Endodermal cell (in vitro differentiated cells): Measurements from ENCODE around the gene TRIM24. TPM values are rescaled to one million over a fixed set of nuclear protein-coding genes. Genes with fewer than 3 reads are reported as not detected.
"Not testable (repeated sequence)": the region's sequence is repeated elsewhere in the genome, so short reads cannot be mapped to it uniquely, and the experiment has no call there.

Source experiments
- DNase-seq: peaks from one replicate; pipeline ENCODE4 v3.0.0-alpha.2; 2017
- H3K27ac ChIP-seq: 2 replicates; pipeline ENCODE4 v1.5.1; 2013; ENCODE audit warnings: mild to moderate bottlenecking, low read depth, low read length, moderate library complexity
- H3K27me3 ChIP-seq: 2 replicates; pipeline ENCODE4 v1.6.1; 2013; ENCODE audit warnings: mild to moderate bottlenecking, low read length, moderate library complexity; ENCODE audit not compliant: insufficient read depth, control insufficient read depth, poor library complexity, severe bottlenecking
- H3K36me3 ChIP-seq: 2 replicates; pipeline ENCODE4 v1.7.0; 2013; ENCODE audit warnings: mild to moderate bottlenecking, low read length, moderate library complexity; ENCODE audit not compliant: control insufficient read depth, insufficient read depth
- H3K4me1 ChIP-seq: one replicate; pipeline ENCODE4 v1.7.0; 2013; ENCODE audit warnings: low read length; ENCODE audit not compliant: control insufficient read depth, insufficient read depth
- H3K4me3 ChIP-seq: 2 replicates; pipeline ENCODE4 v1.5.1; 2013; ENCODE audit warnings: mild to moderate bottlenecking, low read length, moderate library complexity
- H3K9ac ChIP-seq: 2 replicates; pipeline ENCODE4 v1.6.1; 2013; ENCODE audit warnings: mild to moderate bottlenecking, low read length, moderate library complexity; ENCODE audit not compliant: poor library complexity, severe bottlenecking; ENCODE audit errors: extremely low read depth
- H3K9me3 ChIP-seq: 2 replicates; pipeline ENCODE4 v1.6.1; 2013; ENCODE audit warnings: mild to moderate bottlenecking, low read length, moderate library complexity; ENCODE audit not compliant: control insufficient read depth
- H3K27ac Mint-ChIP-seq: 2 replicates; pipeline ENCODE4 v1.8.0; 2020; ENCODE audit warnings: mixed read lengths
- H3K27me3 Mint-ChIP-seq: 2 replicates; pipeline ENCODE4 v1.8.0; 2021; ENCODE audit warnings: mild to moderate bottlenecking, mixed read lengths; ENCODE audit not compliant: insufficient read depth
- H3K36me3 Mint-ChIP-seq: 2 replicates; pipeline ENCODE4 v1.8.0; 2020; ENCODE audit warnings: low read depth, mixed read lengths
- H3K4me1 Mint-ChIP-seq: 2 replicates; pipeline ENCODE4 v1.8.0; 2020; ENCODE audit warnings: mixed read lengths
- H3K4me3 Mint-ChIP-seq: 2 replicates; pipeline ENCODE4 v1.8.0; 2020; ENCODE audit warnings: mild to moderate bottlenecking, moderate library complexity, mixed read lengths
- H3K9me3 Mint-ChIP-seq: 2 replicates; pipeline ENCODE4 v1.8.0; 2020; ENCODE audit warnings: mild to moderate bottlenecking, mixed read lengths
- CTCF ChIP-seq: fragments of 200-600 bp; sonication (generic); conservative IDR thresholded peaks from 2 replicates; pipeline ENCODE4 v1.5.0; 2021; ENCODE audit warnings: antibody characterized with exemption, mild to moderate bottlenecking
- WGBS, 2 experiments: methylation state at CpG; one replicate each; pipeline versions ENCODE4 v1.1.5 to v1.1.7; 2013; ENCODE audit warnings: missing lambda C conversion rate in 2 of 2, mixed read lengths in 1 of 2; ENCODE audit not compliant: insufficient coverage in 1 of 2, insufficient read length in 1 of 2; 5-methylcytosine and 5-hydroxymethylcytosine counted together
- long read RNA-seq, 4 experiments: library from polyadenylated mRNA in 2 of 4; library from RNA in 1 of 4; library from capped mRNA in 1 of 4; stranded (forward) in 3 of 4; unstranded in 1 of 4; transcript quantifications; one replicate each; pipeline ENCODE4 v2.0.0, GENCODE V29; 2020 to 2021; ENCODE audit warnings: inconsistent platforms in 1 of 4
- polyA plus RNA-seq, 2 experiments: library from polyadenylated mRNA; stranded (reverse); fragments of 50-300 nt; gene quantifications; one replicate each; pipeline ENCODE4 v1.2.3, GENCODE V29; 2013
- total RNA-seq, 2 donors: library from RNA; stranded (reverse); fragmentation: NEBNext Ultra II Directional in 1 of 2; extraction: Animal tissue kit (Norgen Biotek cat#: 25700) in 1 of 2; gene quantifications; 2 replicates in 1 of 2; 3 replicates in 1 of 2; pipeline ENCODE4 v1.2.1, GENCODE V29; 2021

The TRIM24 gene
- total RNA-seq = 10 to 100 TPM; 62.1 to 70.1 TPM
- 99.7 TPM for polyA plus RNA-seq (2013, experiment 1 of 2)
- polyA plus RNA-seq (2013, experiment 2 of 2) = 87.1 TPM
- long read RNA-seq, experiment 1, full-length matches to known transcripts = 8 of 44 reads
- long read RNA-seq, experiment 1, partial matches to known transcripts = 27 of 44 reads
- long read RNA-seq, experiment 1, other reads (novel, unspliced or antisense) = 9 of 44 reads
- long read RNA-seq, experiment 2, full-length matches to known transcripts = 115 of 151 reads
- long read RNA-seq, experiment 2, partial matches to known transcripts = 13 of 151 reads
- long read RNA-seq, experiment 2, other reads (novel, unspliced or antisense) = 23 of 151 reads
- long read RNA-seq, experiment 3, partial matches to known transcripts = 8 of 11 reads
- long read RNA-seq, experiment 3, other reads (novel, unspliced or antisense) = 2 of 11 reads
- long read RNA-seq, experiment 4, partial matches to known transcripts = 2 of 3 reads
- long read RNA-seq, experiment 4, other reads (novel, unspliced or antisense) = 1 of 3 reads

GRCh38 chr7:138460176-138460648, at the start of gene TRIM24:
TRIM24 (plus strand) TSS chr7:138460259; CDS start chr7:138460549, 290 bp downstream.
- Histone ChIP-seq H3K4me1 (no peaks in the 10 kb centered on the region), H3K36me3 (peaks cover 21% of the 10 kb centered on the region), H3K9me3 (peaks cover 9% of the 10 kb centered on the region), H3K27ac (peak within 1 kb of the TSS; percentile 94), H3K4me3 (peak within 1 kb of the TSS; percentile 89), H3K9ac (peak within 1 kb of the TSS; percentile 73), H3K27me3 (no peaks in the 10 kb centered on the region)
- peak within 1 kb of the TSS; percentile 92 for H3K4me3 Mint-ChIP-seq
- 0% methylated on average over 7 to 59 of the region's 59 CpGs for WGBS, 2 experiments
- H3K9me3 Mint-ChIP-seq = peaks cover 23% of the 10 kb centered on the region
- TF ChIP-seq CTCF = no peak
- peaks cover 26% of the 10 kb centered on the region for H3K36me3 Mint-ChIP-seq
- H3K4me1 Mint-ChIP-seq = peaks cover 22% of the 10 kb centered on the region
- H3K27me3 Mint-ChIP-seq = no peaks in the 10 kb centered on the region
- H3K27ac Mint-ChIP-seq = peak within 1 kb of the TSS; percentile 89
- DNase-seq = no peak

DNA sequence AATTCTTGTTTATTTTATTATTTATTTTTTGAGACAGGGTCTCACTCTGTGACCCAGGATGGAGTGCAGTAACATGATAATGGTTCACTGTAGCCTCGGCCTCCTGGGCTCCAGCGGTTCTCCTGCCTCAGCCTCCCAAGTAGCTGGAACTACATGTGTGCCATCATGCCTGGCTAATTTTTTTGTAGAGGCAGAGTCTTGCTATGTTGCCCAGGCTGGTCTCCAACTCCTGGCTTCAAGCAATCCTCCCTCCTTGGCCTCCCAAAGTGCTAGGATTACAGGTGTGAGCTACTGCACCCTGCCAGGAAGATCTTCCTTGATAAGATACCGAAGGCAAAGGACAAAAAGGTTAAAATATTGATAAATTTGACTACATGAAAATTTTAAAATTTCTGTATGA, 48.0 kb upstream of the TRIM24 start:
- H3K4me3 ChIP-seq = not testable (repeated sequence)

DNA sequence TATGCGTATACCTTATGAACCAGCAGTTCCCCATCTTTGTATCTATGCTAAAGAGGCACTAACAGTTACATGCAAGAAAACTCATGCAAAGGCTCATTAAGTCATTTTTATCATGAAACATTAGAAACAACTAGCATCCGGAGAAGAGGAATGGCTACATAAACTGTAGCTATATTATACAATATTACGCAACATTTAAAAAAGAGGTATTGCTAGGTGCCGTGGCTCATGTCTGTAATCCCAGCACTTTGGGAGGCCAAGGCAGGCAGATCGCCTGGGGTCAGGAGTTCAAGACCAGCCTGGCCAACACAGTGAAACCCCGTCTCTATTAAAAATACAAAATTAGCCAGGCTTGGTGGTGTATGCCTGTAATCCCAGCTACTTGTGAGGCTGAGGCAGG, 47.1 kb upstream of the TRIM24 start:
- 91 to 94% methylated on average over 5 to 6 of the region's 6 CpGs for WGBS, 2 experiments
- not testable (repeated sequence) for H3K27ac Mint-ChIP-seq

More for the DNA sequence above, 48.0 kb upstream of the TRIM24 start:
- H3K27ac Mint-ChIP-seq, H3K27me3 ChIP-seq, DNase-seq, H3K9me3 ChIP-seq, H3K27ac ChIP-seq, H3K4me1 ChIP-seq, H3K9ac ChIP-seq, H3K36me3 ChIP-seq, H3K4me3 Mint-ChIP-seq, H3K4me1 Mint-ChIP-seq, H3K9me3 Mint-ChIP-seq, H3K27me3 Mint-ChIP-seq, H3K36me3 Mint-ChIP-seq: not testable (repeated sequence)
- WGBS, 2 experiments = 85 to 89% methylated on average over 3 of the region's 3 CpGs

GRCh38 chr7:138417078-138417700, 42.9 kb upstream of the TRIM24 start:
- Histone ChIP-seq H3K9ac (no peak overlapping the region), H3K9me3 (peaks cover 5% of the 10 kb centered on the region), H3K27me3 (no peaks in the 10 kb centered on the region), H3K36me3 (no peaks in the 10 kb centered on the region), H3K4me3 (no peak overlapping the region), H3K27ac (no peak overlapping the region), H3K4me1 (no peaks in the 10 kb centered on the region)
- no peak for DNase-seq
- peaks cover 32% of the 10 kb centered on the region for H3K9me3 Mint-ChIP-seq
- WGBS, 2 experiments = 80 to 93% methylated on average over 1 to 2 of the region's 3 CpGs
- no peak overlapping the region for H3K4me3 Mint-ChIP-seq
- no peaks in the 10 kb centered on the region for H3K27me3 Mint-ChIP-seq
- H3K27ac Mint-ChIP-seq = no peak overlapping the region
- TF ChIP-seq CTCF = no peak
- no peaks in the 10 kb centered on the region for H3K36me3 Mint-ChIP-seq
- peaks cover 12% of the 10 kb centered on the region for H3K4me1 Mint-ChIP-seq

More for the DNA sequence above, 47.1 kb upstream of the TRIM24 start:
- not testable (repeated sequence) for H3K4me3 Mint-ChIP-seq, H3K4me1 ChIP-seq, H3K9me3 Mint-ChIP-seq, H3K27me3 ChIP-seq, H3K36me3 ChIP-seq, H3K27ac ChIP-seq, H3K9ac ChIP-seq, H3K36me3 Mint-ChIP-seq, DNase-seq, H3K9me3 ChIP-seq, H3K4me3 ChIP-seq, H3K27me3 Mint-ChIP-seq
- peaks cover 12% of the 10 kb centered on the region for H3K4me1 Mint-ChIP-seq
